Lower leg skin (tissue), 4 donors: Measurements from ENCODE around the gene FLG2. TPM values are rescaled to one million over a fixed set of nuclear protein-coding genes. Genes with fewer than 3 reads are reported as not detected.

ENCODE experiments used
- DNase-seq, 2 donors: peaks; one replicate each; pipeline ENCODE4 v3.0.0-alpha.2; 2019; ENCODE audit warnings: low spot score in 2 of 2
- H3K4me3 ChIP-seq: fragments of 200-600 bp; sonication (generic); 2 replicates; pipeline ENCODE4 v1.5.1; 2017; ENCODE audit warnings: mild to moderate bottlenecking, low read depth; ENCODE audit not compliant: poor library complexity, severe bottlenecking
- POLR2A ChIP-seq, 2 donors: fragments of 450-650 bp; IDR thresholded peaks; one replicate each; pipeline ENCODE4 v1.6.1; 2016 to 2017; ENCODE audit warnings: antibody characterized with exemption in 2 of 2, mild to moderate bottlenecking in 1 of 2, moderate library complexity in 1 of 2
- WGBS, 2 donors: methylation state at CpG; one replicate each; pipeline ENCODE4 v1.1.5; 2018; 5-methylcytosine and 5-hydroxymethylcytosine counted together
- intact Hi-C: fragments of 100-400 bp; cut with DNase I; formaldehyde crosslinking; loops from one replicate; pipeline ENCODE4 v1.15.0; 2023; ENCODE audit warnings: low total_unique reads
- total RNA-seq, 4 donors: library from RNA; depleted of rRNA; stranded (reverse); fragments of >200 nt; gene quantifications; one replicate each; pipeline ENCODE4 v1.1.0, GENCODE V29; 2016
- TF ChIP-seq, protein P1 (sequence below), 3 donors: fragments of 450-650 bp; IDR thresholded peaks; one replicate each; pipeline ENCODE4 v1.5.1; 2016; ENCODE audit warnings: antibody characterized with exemption in 3 of 3, mild to moderate bottlenecking in 3 of 3, moderate library complexity in 2 of 3

The FLG2 gene
- total RNA-seq, 4 donors from 2014 or later = 1,747 to 3,608 (median 2,024) TPM

DNA sequence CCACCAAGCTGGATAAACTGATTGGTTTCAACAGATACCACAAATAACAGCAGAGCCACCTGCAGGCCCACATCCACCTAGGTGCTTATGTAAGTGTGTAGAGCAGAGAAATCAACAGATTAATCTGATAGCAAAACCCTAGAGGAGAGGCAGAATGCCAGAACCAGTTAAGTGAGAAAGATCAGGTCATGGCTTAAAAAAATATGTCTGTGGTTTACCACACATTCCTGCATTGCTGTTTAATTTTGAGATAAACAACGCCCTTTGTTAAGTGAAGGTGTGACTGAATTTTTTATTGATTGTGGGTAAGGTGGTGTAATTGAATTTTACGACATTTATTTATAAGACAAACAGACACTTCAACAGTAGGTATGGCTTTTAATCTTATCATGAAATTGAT is 33.1 kb upstream of the FLG2 start:
- intact Hi-C loops = no loop called here
- no peak for DNase-seq
- no peak overlapping the region for H3K4me3 ChIP-seq
- TF ChIP-seq, protein P1, sequence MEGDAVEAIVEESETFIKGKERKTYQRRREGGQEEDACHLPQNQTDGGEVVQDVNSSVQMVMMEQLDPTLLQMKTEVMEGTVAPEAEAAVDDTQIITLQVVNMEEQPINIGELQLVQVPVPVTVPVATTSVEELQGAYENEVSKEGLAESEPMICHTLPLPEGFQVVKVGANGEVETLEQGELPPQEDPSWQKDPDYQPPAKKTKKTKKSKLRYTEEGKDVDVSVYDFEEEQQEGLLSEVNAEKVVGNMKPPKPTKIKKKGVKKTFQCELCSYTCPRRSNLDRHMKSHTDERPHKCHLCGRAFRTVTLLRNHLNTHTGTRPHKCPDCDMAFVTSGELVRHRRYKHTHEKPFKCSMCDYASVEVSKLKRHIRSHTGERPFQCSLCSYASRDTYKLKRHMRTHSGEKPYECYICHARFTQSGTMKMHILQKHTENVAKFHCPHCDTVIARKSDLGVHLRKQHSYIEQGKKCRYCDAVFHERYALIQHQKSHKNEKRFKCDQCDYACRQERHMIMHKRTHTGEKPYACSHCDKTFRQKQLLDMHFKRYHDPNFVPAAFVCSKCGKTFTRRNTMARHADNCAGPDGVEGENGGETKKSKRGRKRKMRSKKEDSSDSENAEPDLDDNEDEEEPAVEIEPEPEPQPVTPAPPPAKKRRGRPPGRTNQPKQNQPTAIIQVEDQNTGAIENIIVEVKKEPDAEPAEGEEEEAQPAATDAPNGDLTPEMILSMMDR (IDR thresholded peaks at IDR 0.05) = no peak
- no peak for TF ChIP-seq POLR2A (IDR thresholded peaks at IDR 0.05)
- WGBS, 2 donors = 32 to 36% methylated on average over 2 of the region's 2 CpGs

DNA sequence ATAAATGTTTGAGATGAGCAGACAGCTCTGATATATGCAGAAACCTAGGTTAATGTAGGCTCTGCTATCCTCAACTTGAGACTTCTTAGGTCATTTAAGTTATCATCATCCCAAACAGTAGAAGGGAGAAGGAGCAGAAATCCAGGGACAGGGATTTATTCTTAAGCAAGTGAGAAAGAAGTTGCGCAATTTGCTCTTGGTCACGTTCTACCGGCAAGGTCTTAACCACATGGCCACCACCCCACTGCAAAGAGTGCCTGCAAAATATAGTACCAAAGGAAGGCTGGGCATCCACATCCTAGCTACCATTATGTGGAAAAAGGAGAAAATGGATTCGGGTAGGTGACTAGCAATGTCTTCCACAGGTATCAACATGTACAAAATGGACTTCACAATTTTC is 29.1 kb upstream of the FLG2 start:
- intact Hi-C loops = no loop called here
- H3K4me3 ChIP-seq = no peak overlapping the region
- no peak for DNase-seq
- TF ChIP-seq POLR2A (IDR thresholded peaks at IDR 0.05) = no peak
- TF ChIP-seq, protein P1 (IDR thresholded peaks at IDR 0.05) = no peak
- WGBS, 2 donors = 67 to 71% methylated on average over 4 of the region's 4 CpGs

DNA sequence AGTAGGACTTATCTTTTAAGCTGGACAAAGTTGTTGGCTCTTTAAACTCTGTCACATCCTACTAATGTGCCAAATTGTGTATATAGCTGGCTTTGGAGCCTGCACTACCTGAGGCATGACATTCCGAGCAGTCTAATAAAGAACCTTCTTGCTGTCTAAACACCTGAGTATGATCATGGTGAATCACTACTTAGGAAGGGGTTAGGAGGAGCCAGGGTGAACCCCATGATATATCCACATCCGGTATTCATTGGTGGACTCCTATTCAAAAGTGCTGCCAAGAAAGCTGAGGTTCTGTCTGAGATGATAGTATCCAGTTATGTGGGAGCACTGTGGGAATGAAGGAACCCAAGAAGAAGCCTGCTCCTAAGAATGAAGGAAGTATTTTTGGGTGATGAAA is 27.1 kb upstream of the FLG2 start:
- WGBS, 2 donors = 59 to 71% methylated on average over 2 of the region's 2 CpGs
- DNase-seq = no peak
- no peak overlapping the region for H3K4me3 ChIP-seq
- no peak for TF ChIP-seq POLR2A (IDR thresholded peaks at IDR 0.05)
- TF ChIP-seq, protein P1 (IDR thresholded peaks at IDR 0.05) = no peak
- intact Hi-C loops = no loop called here

DNA sequence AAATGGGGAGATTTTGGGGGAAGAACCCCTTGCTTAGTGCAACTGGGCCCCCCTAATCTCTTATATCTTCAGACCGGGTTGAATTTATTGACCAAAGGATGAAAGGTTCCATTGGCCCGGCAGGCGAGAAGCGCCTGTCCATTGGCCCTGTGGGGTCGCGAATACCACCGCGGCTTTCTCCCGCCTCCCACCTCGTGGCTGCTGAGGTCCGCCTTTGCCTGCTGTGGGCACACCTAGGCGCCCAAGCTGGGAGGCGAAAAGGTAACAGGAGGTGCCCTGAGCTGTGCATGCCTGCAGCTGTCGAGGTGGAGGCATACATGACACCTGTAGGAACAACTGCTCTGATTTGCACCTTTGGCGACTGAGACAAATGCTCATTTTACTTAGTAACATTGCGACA is 21.1 kb upstream of the FLG2 start:
- intact Hi-C loops = no loop called here
- H3K4me3 ChIP-seq = no peak overlapping the region
- DNase-seq = no peak
- WGBS, 2 donors = 81 to 88% methylated on average over 16 of the region's 16 CpGs
- no peak for TF ChIP-seq POLR2A (IDR thresholded peaks at IDR 0.05)

DNA sequence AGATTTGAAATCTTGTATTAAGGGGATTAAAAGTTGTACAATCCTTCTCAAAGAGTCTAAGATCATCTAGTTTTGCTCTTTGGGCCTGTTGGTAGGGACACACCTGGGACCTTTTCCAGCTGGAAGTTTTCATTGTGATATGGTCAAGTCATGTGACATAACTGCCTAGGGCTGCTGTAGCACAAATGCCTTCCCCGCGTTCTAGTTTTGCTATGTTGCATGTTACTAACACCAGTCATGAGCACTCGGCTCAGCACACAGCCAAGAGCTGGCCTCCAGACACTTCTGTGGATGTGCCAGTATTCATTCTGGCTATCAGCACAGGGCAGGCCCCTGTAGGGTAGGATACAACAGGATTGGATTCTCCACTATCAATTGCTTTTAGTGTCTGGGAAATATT is 14.6 kb upstream of the FLG2 start:
- 46 to 71% methylated on average over 3 of the region's 3 CpGs for WGBS, 2 donors
- H3K4me3 ChIP-seq = no peak overlapping the region
- no peak for DNase-seq
- TF ChIP-seq POLR2A (IDR thresholded peaks at IDR 0.05) = no peak
- TF ChIP-seq, protein P1 (IDR thresholded peaks at IDR 0.05) = no peak
- intact Hi-C loops = no loop called here

DNA sequence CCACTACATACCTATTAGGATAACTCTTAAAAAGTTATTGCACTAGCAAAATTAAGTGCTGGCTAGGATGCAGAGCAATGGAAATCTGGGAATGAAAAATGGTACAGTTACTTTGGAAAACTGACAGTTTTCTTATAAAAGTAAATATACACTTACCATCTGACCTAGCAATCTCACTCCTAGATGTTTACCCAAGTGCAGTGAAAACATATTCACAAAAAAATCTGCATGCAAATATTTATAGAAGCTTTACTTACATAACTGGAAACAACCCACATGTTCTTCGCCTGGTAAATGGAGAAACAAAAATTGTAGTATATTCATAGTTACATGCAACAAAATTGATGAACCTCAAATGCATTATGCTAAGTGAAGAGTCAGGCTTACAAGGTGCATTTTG is 12.9 kb upstream of the FLG2 start:
- DNase-seq = no peak
- TF ChIP-seq POLR2A (IDR thresholded peaks at IDR 0.05) = no peak
- TF ChIP-seq, protein P1 (IDR thresholded peaks at IDR 0.05) = no peak
- WGBS, 2 donors = 69 to 82% methylated on average over 1 of the region's 1 CpG
- H3K4me3 ChIP-seq = no peak overlapping the region
- intact Hi-C loops = no loop called here
